Activated gamma-delta T cell (primary cell): Measurements from ENCODE around the gene KAZALD1.
A peak's percentile ranks its signal among the peaks of the same experiment; 100 is the strongest.
"Not testable (repeated sequence)": the region's sequence is repeated elsewhere in the genome, so short reads cannot be mapped to it uniquely, and the experiment has no call there.

Experiments used
- DNase-seq: peaks from one replicate; lab custom pipeline; 2025; lab: John Stamatoyannopoulos, UW

KAZALD1 gene

DNA sequence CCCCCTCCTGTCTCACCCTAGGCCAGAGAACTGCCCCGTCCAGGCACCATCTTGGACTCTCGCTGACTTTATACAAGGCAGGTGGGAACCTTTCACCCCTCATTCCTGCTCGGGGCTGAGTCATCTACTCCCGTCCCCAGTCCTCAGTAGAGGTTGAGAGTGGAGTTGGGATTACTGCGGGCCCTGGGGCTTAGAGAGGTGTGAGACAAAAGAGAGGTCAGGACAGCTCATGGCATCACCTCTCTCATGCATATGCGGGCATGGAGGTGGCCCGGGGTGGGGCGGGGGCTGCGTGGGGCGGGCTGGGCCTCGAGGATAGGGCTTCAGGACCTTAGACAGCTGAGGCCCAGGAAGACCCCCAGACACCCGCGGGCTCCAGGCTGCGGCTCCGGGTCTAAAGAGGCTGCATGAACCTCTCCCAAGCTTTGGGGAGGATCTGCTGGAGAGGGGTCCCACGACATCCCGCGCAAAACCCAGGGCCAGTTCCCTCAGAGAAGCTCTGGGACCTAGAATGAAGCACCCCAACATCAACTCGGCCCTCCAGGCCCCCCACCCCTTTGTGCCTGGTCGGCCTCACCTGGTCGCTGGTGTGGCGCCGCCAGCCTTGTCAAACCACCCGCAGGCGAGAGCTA, 31.2 kb upstream of the KAZALD1 start:
- DNase-seq = no peak

- peak; percentile 81 for DNase-seq
Measured at GRCh38 chr10:101031128-101031795, 30.5 kb upstream of the KAZALD1 start, which contains the start of the genes PDZD7 and SFXN3. PDZD7 (minus strand) TSS chr10:101031129; CDS start chr10:101030219, 910 bp downstream. SFXN3 (plus strand) TSS chr10:101031234; CDS start chr10:101034695, 3,461 bp downstream.

DNA sequence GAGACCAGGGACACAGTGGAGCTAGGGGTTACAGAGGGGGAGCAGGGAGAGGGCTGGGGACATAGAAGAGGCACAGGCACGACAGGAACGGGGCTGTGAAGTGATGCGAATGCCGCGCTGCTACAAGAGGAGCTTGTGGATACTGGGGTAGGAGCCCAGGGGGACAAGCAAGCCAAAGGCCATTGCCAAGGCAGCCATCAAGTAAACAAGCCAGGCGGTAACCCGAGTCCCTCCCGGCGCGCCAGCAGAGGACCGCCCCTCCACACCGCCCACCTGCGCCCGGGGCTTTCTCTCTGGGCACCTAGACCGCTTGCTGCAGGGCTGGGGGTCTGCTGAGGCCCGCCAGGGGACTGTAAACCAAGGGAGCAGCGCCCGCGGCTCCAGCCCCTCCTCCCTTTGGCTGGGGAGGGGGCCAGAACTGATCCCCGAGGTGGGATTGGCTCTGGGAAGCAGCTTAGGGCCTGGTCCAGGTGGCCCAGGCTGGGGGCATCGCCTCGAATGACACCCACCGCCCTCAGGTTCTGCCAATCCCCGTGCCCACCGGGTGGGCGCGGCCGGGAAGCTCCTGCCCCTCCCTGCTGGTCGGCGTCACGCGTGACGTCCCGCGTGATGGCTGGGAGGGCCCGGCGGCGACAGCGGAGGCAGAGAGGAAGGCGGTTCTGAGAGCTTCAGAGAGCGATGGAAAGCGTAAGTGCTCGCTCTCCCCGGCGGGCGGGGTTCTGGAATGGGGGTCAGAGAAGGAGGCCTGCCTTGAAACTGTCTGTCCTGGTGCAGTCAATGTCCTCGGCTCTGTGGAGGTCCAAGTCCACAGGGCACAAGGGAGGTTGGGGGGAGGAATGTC, 29.8 kb upstream of the KAZALD1 start:
- peak; percentile 78 for DNase-seq

- DNase-seq = no peak
Measured at GRCh38 chr10:101032637-101033224, 29.1 kb upstream of the KAZALD1 start.

DNA sequence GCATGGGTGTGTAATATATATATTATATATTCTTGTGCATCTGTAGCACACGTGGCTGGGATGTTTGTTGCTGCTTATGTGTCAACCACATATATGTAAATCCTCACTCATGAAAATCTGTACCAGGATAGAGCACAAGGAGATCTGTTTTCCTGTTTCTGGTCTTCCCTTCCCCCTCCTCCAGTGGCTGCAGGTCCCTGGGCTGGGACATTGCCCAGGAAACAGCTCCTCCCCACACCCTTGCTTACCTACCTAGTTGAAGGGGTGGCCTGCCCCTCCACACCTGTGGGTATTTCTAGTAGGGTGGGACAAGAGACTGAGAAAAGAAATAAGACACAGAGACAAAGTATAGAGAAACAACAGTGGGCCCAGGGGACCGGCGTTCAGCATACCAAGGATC, 28.5 kb upstream of the KAZALD1 start:
- no peak for DNase-seq

DNA sequence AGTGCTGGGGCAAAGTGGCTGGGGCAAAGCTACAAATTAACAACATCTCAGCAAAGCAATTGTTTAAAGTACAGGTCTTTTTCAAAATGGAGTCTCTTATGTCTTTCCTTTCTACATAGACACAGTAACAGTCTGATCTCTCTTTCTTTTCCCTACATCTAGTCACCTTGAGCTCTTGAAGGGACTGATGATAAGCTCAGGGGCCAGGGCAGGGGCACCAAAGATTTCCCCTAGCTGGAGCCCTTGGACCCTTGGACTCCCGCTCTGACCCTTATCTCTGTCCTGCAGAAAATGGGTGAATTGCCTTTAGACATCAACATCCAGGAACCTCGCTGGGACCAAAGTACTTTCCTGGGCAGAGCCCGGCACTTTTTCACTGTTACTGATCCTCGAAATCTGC, 27.4 kb upstream of the KAZALD1 start:
- DNase-seq = not testable (repeated sequence)

DNA sequence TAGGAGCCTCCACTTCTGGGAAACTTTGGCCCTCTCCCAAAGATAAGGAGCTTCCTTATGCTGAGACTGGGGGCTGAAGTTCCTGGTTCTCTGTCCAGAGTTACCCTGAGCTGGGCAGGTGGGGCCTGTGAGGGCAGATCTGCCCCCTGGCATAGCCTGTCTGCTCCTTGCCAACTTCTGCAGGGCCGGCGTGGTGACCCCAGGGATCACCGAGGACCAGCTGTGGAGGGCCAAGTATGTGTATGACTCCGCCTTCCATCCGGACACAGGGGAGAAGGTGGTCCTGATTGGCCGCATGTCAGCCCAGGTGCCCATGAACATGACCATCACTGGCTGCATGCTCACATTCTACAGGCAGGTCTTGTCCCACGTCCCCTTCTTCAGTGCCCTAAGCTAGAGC, 26.5 kb upstream of the KAZALD1 start:
- DNase-seq = no peak

- DNase-seq = no peak
Measured at GRCh38 chr10:101035916-101036702, 25.7 kb upstream of the KAZALD1 start.

GRCh38 chr10:101036726-101037125, 25.1 kb upstream of the KAZALD1 start:
- no peak for DNase-seq

DNA sequence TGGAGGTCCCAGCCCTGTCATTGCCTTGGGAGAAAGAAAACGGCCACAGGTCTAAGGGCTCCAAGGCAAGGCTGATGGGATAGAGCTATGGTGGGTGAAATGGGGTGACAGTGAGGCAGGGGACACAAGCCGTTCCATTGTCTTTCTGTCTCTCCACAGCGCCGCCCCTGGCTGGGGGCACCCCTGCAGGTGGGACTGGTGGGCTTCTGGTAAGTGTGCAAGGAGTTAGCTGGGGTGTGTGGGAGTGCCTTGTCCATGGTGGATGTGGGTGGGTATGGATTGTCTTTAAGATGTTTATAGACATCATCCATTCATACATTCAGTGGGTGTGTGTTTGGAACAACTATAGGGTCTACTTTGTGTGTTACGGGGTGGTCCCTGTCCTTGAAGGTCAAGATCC, 23.3 kb upstream of the KAZALD1 start:
- DNase-seq = no peak

- no peak for DNase-seq
Measured at GRCh38 chr10:101040061-101040460, 21.7 kb upstream of the KAZALD1 start.

DNA sequence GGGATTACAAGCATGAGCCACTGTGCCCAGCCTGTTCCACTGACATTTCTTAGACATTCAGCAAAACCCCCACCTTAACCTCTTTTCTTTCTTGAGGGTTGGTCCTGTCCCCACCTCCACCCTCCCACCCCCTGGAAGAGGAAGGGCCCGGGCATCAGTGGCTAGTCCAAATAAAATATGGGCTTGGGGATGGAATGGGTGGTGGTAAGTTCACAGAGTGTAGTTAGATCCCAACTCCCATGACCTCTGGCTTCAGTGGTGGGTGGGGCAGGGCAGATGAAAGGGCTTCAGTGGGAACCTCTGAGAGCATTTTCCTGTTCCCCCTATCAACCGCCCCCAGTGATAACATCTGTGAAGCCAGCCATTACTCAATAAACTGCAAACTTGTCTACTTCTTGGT, 20.9 kb upstream of the KAZALD1 start:
- no peak for DNase-seq

DNA sequence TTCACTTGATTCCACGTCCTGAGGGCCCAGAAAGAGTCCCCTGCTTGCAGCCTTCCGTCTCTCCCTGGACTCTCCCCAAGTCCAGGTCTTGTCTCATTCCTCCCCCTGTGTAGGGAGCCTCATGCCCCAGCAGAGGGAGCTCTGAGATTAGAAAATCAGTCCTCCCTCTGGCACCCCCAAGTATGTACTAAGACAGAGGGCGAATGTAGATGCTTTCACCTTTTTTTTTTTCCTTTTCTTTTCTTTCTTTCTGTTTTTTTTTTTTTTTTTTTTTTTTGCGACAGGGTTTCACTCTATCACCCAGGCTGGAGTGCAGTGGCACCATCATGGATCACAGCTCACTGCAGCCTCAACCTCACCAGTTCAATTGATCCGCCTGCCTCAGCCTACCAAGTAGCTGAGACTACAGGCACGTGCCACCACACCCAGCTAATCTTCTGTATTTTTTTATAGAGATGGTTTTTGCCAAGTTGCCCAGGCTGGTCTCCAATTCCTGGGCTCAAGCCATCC, 20.5 kb upstream of the KAZALD1 start:
- no peak for DNase-seq

DNA sequence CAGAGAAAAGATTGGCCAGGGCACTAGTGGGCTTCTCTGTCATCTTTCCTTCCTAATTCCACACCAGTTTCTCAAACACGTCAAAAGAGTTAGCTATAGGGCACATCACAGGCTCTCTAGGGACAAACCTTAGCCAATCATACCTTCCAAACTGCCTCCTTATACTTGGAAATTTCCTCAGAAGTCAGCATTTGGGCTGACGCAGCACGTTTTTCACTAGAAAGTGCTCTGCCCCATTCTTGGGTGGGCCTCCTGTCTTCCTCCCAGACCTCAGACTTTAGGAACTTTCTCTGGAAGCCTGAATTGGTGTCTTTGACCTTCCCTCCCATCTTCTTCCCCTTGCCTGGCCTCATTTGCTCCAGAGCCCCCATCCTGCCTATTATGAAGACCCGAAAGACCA, 19.7 kb upstream of the KAZALD1 start:
- DNase-seq = no peak

- peak; percentile 27 for DNase-seq
Measured at GRCh38 chr10:101042667-101043362, 19.0 kb upstream of the KAZALD1 start.

GRCh38 chr10:101043363-101043707, 18.5 kb upstream of the KAZALD1 start:
- DNase-seq = no peak

DNA sequence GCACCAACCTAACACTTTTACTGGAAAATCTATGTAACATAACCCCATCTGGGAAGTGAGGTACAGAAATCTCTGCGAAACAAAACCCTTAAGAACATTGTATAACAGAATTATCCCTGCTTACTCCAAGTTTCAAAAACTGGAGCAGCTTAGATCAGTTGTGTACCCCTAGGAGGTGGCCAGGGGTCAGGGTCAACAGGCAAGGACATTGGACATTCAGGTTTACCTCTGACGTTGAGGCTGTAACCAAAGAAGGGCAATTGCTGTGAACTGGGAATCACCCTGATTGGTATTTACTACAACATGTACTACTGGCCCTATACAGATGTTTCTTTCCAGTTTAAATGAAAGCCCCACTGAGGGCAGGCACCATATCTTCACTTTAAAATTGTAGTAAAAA, 17.7 kb upstream of the KAZALD1 start:
- no peak for DNase-seq

- no peak for DNase-seq
Measured at GRCh38 chr10:101046332-101047238, 15.2 kb upstream of the KAZALD1 start.

DNA sequence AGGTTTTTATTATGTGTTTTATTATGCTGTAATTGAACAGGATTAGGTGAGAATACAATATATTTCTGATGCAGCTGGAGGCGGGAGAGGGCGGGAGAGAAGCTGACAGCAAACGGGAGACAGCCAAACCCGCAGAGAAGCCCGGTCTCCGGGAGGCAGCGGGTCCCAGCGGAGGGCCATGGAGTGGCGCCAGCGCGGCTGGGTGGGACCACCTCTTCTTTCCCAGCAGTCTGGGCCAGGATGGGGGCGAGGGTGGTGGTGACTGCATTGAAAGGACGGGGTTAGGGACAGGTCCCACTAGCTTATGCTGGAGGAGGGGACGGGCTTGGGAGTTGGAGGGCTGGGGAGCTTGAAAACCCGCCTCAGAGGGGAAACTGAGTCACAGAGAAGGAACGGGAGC, 14.5 kb upstream of the KAZALD1 start:
- no peak for DNase-seq
